ENCODE measurements around the gene P2RY8.
A peak's percentile ranks its signal among the peaks of the same experiment; 100 is the strongest.

The P2RY8 gene

GRCh38 chrX:1536712-1537030 lies 314 bp downstream of the P2RY8 start:
- TF ChIP-seq, protein P1, sequence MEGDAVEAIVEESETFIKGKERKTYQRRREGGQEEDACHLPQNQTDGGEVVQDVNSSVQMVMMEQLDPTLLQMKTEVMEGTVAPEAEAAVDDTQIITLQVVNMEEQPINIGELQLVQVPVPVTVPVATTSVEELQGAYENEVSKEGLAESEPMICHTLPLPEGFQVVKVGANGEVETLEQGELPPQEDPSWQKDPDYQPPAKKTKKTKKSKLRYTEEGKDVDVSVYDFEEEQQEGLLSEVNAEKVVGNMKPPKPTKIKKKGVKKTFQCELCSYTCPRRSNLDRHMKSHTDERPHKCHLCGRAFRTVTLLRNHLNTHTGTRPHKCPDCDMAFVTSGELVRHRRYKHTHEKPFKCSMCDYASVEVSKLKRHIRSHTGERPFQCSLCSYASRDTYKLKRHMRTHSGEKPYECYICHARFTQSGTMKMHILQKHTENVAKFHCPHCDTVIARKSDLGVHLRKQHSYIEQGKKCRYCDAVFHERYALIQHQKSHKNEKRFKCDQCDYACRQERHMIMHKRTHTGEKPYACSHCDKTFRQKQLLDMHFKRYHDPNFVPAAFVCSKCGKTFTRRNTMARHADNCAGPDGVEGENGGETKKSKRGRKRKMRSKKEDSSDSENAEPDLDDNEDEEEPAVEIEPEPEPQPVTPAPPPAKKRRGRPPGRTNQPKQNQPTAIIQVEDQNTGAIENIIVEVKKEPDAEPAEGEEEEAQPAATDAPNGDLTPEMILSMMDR (IDR thresholded peaks at IDR 0.05; ENCODE audit: control extremely low read depth, extremely low read depth, low read depth, missing control alignments) = no peak
- ChIA-PET CTCF (no interaction called here), POLR2A (no interaction called here)
- DNase-seq (ENCODE audit: extremely low spot score) = peak; percentile 21

DNA sequence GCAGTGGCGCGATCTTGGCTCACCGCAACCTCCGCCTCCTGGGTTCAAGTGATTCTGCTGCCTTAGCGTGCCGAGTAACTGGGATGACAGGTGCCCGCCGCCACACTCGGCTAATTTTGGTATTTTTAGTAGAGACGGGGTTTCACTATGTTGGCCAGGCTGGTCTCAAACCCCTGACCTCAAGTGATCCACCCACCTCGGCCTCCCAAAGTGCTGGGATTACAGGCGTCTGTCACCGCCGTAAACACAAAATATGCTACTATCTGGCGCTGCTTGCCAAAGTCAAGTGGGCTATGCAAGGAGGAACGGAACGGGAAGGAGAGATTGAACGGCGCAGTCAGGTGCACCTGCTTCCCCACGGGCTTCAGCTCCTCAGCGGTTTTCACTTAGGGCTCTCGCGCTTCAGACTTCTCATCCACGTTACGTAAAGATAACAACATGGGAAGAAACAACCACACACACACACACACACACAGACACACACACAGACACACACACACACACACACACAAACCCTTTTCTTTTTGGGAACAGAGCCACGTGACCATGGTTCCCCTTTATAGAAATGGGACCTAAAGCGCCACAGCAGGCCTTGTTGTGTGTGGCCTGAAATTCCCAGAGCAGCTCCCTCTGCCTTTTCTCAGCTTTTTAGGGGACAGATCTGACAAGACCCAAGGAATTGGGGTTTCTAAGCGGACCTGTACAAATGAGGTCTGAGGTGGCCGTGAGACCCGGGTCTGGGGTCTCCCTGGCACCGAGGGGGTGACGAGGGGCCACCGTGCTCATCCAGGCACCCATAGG lies 1.5 kb downstream of the P2RY8 start:
- DNase-seq (ENCODE audit: extremely low spot score) = peak; percentile 36

DNA sequence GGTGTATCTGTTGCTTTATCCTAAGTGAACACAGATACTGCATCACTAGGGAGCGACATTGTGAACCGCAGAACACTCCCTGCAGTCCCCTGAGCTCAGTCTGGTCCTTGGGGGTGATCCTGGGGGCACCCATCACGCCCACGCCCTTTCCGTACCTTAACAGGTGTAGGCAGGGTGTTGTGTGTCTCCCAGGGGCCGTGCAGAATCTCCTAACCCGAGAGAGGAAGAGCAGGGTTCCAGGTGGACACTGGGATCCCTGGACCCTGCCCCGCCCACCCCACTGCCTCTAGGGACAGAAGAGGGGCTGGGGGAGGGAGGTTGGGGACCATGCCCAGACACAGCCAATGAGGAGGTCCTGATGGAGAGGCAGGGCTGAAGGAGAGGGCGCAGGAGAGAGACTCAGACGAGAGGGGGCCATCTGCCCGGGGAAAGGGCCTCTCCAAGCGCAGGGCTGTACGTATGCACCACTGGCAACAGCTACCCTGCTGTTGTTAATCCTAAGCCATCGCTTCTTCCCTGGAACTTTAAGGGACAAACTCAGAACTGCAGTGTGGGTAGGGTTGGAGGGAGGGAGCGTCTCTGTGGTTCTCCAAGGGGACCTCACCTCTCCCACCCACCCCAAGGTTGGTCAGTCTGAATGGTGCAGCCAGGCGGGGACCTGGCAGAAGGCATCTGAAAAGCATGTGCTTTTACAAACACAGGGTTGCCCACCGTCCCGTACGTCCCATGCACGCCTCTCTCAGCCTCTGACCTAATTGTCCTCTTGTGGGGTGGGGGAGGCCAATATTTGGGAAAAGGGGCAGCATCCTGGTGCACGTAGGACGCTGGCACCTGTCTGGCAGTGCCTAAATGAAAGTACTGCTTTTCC lies 2.5 kb downstream of the P2RY8 start:
- CTCF ChIA-PET = no interaction called here
- POLR2A ChIA-PET = no interaction called here
- TF ChIP-seq, protein P1 (IDR thresholded peaks at IDR 0.05; ENCODE audit: control extremely low read depth, extremely low read depth, low read depth, missing control alignments) = no peak
- peak; percentile 45 for DNase-seq (ENCODE audit: extremely low spot score)

More for the DNA sequence above, 1.5 kb downstream of the P2RY8 start:
- TF ChIP-seq, protein P1 (IDR thresholded peaks at IDR 0.05; ENCODE audit: control extremely low read depth, extremely low read depth, low read depth, missing control alignments) = no peak
- ChIA-PET POLR2A (no interaction called here), CTCF (no interaction called here)

GRCh38 chrX:1533058-1533457 lies 3.9 kb downstream of the P2RY8 start:
- ChIA-PET POLR2A (no interaction called here), CTCF (no interaction called here)
- TF ChIP-seq, protein P1 (IDR thresholded peaks at IDR 0.05; ENCODE audit: control extremely low read depth, extremely low read depth, low read depth, missing control alignments) = no peak
- no peak for DNase-seq (ENCODE audit: extremely low spot score)

- CTCF ChIA-PET = no interaction called here
- POLR2A ChIA-PET = no interaction called here
- no peak for DNase-seq (ENCODE audit: extremely low spot score)
- TF ChIP-seq, protein P1 (IDR thresholded peaks at IDR 0.05; ENCODE audit: control extremely low read depth, extremely low read depth, low read depth, missing control alignments) = no peak
These were observed 5.7 kb downstream of the P2RY8 start for GRCh38 chrX:1531096-1531890.

GRCh38 chrX:1529756-1530155 lies 7.2 kb downstream of the P2RY8 start:
- CTCF ChIA-PET = no interaction called here
- TF ChIP-seq, protein P1 (IDR thresholded peaks at IDR 0.05; ENCODE audit: control extremely low read depth, extremely low read depth, low read depth, missing control alignments) = no peak
- DNase-seq (ENCODE audit: extremely low spot score) = no peak
- POLR2A ChIA-PET = no interaction called here

Data from GM10248 (cell line).